HFF-Myc (cell line): ENCODE measurements around the gene RIN1.

Experiments
- DNase-seq: peaks from one replicate; pipeline ENCODE4 v3.0.0-alpha.2; 2011; ENCODE audit warnings: low read depth; ENCODE audit errors: extremely low read depth
- H3K4me3 ChIP-seq: replicated peaks from 2 replicates; pipeline ENCODE4 v1.5.1; 2011; ENCODE audit warnings: low read depth, mild to moderate bottlenecking, control low read depth, low read length
- CTCF ChIP-seq: IDR thresholded peaks from 2 replicates; pipeline ENCODE4 v1.5.1; 2012; ENCODE audit warnings: mild to moderate bottlenecking, low read depth, low read length, control low read depth; ENCODE audit errors: missing control alignments

Gene RIN1

DNA sequence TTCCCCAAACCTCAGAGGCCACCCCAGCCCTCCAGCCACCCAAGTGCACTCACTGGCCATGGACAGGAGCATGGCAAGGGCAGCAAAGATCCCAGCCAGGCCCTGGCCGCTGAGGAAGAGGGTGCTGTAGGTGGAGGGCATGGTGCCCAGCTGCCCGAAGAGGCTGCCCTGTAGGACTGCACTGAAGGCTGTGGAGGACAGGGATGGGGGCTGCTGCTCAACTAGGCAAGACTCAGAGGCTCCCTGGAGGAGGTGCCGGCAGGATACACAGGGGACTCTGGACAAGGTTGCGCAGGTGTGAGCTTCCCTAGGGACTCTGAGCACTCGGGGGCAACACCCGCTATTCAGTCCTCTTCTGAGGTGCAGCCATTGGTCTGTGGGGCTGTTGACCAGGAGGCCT, 32.2 kb upstream of the RIN1 start:
- no peak for DNase-seq
- no peak for TF ChIP-seq CTCF
- no peak overlapping the region for H3K4me3 ChIP-seq

GRCh38 chr11:66367561-66368312, 31.5 kb upstream of the RIN1 start:
- DNase-seq: no peak
- no peak overlapping the region for H3K4me3 ChIP-seq
- no peak for TF ChIP-seq CTCF

DNA sequence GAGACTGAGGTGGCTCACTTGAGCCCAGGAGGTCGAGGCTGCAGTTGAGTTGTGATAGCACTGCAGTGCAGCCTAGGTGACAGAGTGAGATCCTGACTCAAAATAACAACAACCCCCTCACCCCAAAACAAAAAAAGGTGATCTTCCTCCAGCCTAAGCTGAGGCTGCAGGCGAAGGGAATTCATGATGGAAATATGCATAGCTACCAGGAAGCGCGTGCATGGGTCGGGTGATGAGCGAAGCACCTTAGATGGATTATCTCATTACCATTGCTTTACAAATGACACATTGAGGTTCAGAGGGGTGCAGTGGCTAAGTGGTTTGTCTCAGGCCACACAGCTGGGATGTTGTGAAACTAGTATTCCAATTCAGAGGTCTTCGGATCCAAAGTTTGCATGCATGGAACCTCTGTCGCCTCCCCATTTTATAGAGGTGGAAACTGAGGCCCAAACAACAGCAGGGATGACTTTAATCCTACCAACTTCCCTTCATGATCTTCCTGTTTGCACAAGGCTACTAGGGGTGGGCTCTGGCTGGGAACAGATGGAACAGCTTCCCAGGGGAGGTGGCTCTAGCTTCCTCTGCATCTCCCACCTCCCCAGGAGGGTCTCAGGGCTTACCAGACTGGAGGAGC, 30.7 kb upstream of the RIN1 start:
- TF ChIP-seq CTCF: no peak
- H3K4me3 ChIP-seq: no peak overlapping the region
- no peak for DNase-seq

GRCh38 chr11:66365711-66366619, 29.7 kb upstream of the RIN1 start:
- no peak overlapping the region for H3K4me3 ChIP-seq
- no peak for DNase-seq
- no peak for TF ChIP-seq CTCF

GRCh38 chr11:66365166-66365565, 28.9 kb upstream of the RIN1 start:
- TF ChIP-seq CTCF: no peak
- DNase-seq: no peak

DNA sequence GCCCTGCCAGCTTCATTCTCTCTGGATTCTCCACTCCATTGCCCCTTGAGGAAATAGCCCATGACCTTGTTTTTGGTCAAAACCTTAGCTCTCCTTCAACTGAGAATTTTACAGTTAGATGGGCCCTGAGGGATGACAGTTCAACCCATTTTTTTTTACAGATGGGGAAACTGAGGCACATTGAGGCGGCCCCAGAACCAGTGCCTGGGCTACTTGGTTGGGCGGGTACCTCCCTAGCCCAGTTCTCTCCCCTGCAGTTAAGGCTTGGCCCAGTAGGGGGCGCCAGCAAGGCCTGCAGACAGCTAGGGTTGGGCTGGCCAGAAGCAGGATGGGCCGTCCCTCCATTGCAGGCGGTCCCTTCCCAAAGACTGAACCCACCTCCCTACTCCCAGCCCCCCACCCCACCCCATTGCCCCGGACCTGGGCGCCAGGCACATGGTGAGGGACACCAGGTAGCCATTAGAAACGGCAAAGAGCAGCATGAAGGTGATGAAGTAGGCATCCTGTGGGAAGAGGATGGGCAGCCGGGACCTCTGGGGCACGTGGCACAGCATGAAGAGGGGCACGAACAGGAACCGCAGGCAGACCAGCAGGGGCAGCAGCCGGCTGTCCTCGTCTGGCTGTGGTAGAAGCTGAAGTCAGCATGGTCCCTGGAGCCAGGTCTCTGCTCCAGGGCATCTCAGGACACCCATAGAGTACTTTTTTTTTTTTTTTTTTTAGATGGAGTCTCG, 27.7 kb upstream of the RIN1 start:
- TF ChIP-seq CTCF: peak; percentile 92
- no peak overlapping the region for H3K4me3 ChIP-seq
- DNase-seq: no peak

More at GRCh38 chr11:66365166-66365565, 28.9 kb upstream of the RIN1 start:
- H3K4me3 ChIP-seq: no peak overlapping the region
